SIG-M5 treated with dmso at 0.1 percent for 504 hours (cell line): ENCODE results near the gene HOXA1.

ENCODE experiments used
- DNase-seq: peaks from one replicate; lab custom pipeline; 2025; ENCODE audit not compliant: unreplicated experiment; lab: John Stamatoyannopoulos, UW

HOXA1 gene

DNA sequence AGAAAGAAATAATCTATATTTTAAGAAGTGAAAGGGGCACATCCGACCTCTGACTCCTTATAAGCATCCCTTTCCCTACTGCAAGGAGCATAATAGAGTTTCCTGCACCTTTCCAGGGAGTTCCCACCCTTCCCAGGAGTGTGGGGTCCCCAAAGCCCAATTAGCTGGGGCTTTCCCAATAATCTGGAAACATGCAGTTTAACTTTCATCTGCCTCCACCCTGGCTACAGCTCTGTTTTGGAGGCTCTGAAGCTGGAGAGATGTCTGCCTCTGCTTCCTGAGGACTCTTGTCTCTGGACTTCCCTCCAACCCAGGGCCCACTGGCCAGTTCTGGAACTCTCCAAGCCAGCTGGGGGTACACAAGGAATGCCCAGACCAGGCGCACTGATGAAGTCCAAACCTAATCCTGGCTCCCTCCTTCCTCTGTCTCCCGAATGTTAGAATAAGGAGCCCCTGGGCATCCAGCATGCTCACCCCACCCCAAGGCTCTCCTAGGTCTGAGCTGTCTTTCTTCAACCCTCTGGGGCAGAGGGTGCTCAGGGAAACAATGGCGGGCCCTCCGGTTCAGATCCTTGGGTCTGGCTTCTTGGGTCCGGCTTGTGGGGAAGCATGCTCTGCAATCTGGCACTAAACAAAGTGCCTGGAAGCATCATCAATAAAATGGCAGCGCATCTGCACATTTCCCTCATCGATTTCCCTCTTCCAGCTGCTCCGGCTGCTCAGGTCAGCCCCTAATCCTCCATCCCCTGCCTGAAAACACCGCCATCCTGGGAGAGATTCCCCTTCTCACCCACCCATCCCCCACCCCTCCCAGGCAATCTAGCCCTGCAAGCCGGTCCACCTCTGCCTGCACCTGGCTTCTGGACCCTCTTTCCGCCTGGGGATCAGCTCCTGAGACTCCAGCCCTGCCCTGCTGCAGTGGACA lies 21.4 kb upstream of the HOXA1 start:
- no peak for DNase-seq

DNA sequence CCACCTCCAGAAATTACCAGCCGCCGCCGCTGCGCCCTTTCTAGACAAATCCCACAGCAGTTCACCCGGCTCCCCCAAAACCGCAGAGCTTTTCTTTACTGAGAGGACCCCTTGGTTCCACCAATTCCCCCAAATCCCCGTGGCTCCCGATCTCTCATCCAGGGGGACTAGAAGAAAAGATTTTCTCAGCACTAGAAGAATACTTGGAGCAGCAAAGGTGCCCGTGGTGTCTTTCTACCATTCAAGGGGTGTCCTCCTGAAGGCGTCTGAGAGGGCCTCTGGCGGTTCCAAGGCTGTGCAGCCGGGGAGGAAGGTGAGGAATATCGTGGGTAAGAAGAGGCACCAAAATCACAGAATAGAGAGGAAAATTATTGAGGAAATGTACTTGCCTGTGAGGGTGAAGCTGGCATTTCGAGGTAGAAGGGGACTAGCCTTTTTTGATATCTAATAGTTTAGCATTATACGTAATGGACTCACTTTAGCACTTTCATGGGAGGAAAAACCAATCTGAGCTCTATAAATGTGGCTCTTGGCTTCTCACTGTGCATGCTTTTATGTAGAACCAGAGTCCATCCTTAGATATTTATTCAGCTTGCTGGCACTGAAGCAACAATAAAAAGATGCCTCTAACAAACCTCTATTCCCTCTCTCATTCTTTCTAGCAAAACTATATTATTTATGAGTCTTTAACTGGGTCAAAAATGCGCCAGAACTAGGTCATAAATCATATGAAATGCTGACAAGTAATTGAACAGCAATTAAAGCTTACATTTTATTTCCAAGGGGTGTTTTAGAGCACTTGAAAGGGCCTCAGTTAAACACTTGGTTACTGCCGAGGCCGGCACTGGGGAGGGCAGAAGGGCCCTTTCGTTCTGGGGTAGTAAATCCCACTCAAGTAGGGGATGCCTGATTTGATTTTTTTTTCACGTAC lies 20.5 kb upstream of the HOXA1 start:
- no peak for DNase-seq

- DNase-seq: no peak
Observed at GRCh38 chr7:27115221-27116026, 19.6 kb upstream of the HOXA1 start.

GRCh38 chr7:27114881-27115220 lies 19.1 kb upstream of the HOXA1 start:
- no peak for DNase-seq

- DNase-seq: no peak
Observed at GRCh38 chr7:27113991-27114769, 18.4 kb upstream of the HOXA1 start.

DNA sequence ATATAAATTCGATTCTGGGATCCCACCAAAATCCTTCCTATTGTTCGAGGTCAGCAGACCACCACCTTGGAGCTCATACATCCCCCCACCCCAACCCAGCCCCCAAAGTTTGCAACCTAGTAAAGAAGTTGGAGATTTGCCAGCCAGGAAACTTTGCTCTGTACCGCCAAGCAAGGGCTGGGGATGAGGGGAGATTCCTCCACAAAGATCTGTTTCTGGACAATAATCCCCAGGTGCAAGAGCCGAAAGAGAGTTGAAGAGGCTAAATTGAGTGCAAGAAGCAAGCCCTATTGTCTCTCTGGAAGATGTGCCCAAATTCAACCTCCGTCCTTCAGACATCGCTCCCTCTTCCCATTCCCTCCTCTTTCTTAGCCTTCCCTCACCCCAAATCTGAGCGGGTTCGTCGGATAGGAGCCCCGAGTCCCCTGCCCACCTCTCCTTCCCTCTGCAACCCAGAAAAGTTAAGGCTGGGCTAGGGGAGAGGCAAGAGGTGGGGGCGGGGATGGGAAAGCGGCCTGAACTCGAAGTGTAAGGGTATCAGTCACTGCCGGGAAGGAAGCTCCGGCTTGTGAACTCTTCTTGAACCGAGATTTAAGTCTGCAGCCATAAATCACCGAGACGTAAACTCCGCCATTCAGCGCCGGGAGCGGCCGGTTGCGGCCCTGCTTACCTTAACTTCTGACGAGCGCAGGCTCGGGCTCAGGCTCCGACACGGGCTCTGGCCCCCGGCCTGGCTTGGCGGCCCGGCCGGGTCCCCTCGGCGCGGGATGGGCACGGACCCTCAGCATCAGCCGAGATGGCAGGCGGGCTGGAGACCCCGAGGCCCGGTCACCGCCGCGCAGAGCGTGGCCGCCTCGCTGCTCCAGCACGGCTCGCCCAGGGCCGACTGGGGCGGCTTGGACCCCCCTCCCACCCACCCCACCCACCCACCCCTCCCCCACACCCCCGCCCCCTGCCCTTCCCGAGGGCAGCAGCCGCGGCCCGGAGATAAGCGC lies 17.5 kb upstream of the HOXA1 start:
- DNase-seq: no peak

DNA sequence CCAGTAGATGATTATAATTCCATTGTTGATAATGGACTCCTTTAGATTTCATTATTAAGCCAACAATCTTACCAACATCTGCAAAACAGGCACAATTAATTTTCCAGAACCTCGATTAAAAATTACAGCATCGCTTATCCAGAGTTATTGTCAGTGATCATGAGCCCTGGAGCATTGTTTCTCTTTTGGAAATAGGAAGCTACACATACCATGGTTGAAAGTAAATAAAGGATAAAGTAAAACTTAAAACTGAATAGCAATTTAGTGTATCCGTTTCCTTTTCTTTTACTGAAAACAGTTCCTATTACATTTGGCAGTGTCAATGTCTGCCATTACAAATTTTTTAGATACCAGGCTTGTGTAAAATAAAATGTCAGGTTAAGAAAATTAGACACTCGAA lies 16.6 kb upstream of the HOXA1 start:
- no peak for DNase-seq

- DNase-seq: no peak
Observed at GRCh38 chr7:27111751-27112277, 16.0 kb upstream of the HOXA1 start.

DNA sequence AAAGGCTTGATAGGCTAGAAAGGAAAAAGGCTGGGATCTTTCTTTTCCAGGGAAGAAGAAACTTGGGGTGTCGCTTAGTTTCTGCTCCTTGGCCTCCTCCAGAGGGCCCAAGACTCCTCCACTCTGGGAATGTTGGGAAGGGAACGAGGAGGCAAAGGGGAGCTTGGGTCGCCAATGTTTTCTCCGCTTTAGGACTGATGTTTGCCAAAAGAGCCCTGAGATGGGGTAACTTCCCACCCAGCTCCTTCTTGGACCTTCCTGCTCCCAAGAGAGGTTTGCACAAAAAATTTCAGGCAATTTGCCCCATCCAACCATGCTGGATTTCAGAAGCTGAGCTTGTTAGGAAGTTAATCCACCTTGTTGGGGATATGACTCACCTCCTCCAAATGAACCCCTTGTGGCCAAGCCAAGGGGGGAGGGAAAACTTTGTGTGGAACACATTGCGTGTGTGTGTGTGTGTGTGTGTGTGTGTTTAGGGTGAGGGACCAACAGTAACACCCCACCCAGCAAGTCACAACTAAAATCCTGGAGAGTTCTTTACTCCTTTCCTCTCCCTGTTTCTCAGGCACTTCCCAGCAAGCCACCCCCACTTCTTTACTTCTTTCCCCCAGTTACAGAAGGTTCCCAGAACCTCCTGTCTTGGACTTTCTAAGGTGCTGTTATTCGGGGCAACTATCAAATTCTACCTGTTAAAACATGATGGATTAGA lies 15.4 kb upstream of the HOXA1 start:
- DNase-seq: no peak

- DNase-seq: no peak
Observed at GRCh38 chr7:27110186-27111031, 14.6 kb upstream of the HOXA1 start.

GRCh38 chr7:27109466-27110185 lies 13.8 kb upstream of the HOXA1 start:
- DNase-seq: no peak

DNA sequence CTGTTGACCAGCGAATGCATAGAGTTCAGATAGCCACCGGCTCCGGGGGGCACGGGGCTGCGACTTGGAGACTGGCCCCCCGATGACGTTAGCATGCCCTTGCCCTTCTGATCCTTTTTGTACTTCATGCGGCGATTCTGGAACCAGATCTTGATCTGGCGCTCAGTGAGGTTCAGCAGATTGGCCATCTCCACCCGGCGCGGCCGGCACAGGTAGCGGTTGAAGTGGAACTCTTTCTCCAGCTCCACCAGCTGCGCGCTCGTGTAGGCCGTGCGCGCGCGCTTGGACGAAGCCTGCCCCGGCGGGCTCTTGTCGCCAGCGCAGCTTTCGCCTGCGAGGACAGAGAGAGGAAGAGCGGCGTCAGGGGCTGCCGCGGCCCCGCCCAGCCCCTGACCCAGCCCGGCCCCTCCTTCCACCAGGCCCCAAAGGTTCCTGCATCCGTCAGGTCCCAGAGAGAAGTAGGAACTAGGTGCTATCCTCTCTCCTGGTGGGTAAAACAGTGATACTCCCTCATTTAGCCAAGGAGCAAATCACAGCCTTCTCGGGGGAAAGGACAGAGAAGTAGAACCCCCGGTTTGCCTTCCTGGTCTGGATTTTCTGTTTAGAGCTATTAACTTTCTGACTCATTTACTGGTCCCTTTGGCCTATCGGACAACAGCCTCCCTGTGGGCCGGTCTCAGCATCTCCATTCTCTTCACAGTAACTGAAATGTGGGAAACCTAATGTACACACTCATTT lies 12.8 kb upstream of the HOXA1 start:
- no peak for DNase-seq

DNA sequence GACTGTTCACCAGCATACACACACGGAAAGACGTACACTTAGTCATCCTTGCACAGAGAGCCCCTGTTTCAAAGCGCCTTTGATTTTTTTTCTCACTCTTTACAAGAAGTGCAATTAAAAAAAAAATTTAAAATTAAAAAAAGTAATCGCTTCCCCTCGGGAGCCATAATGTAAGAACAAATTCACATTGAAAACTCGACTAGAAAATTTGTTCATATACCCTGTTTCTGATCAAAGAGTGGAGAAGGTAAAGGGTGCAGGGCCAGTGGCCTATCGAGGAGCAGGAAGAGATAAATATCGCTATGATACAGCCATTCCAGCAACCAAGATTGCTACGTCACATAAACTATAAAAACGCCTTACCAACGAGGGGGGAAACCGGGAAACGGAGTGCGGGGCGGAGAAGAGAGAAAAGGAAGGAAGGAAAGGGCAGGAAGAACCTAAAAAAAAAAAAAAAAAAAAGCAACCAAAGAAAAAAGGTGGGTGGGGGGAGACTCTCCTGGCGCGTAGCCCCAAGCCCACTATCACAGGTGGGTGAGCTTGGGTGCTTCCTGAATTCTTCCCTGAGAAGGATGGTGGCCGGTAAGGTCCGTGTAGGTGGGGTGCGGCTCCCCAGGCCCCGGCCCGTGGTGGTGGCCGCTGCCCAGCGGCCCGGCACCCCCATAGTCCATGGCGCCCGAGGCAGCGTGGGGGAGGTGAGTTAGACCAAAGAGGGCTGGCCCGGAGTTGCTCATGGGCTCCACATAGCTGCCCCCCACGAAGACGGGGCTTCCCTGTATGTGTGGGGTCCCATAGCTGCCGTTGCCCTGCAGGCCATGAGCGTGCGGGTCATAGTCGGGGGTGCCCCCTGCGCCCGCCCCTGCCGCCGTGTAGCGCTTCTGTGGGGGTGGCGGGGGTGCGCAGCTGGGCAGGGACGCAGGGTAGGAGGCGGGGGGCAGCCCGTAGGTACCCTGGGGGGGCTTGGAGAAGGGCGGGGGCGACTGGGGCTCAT lies 11.9 kb upstream of the HOXA1 start:
- DNase-seq: no peak

GRCh38 chr7:27106901-27107240 lies 11.1 kb upstream of the HOXA1 start:
- no peak for DNase-seq
